ENCODE data around the gene REC8. TPM values are rescaled to one million over a fixed set of nuclear protein-coding genes. Genes with fewer than 3 reads are reported as not detected.

The REC8 gene
- total RNA-seq, 1 experiment from 2014 or later: 7.6 TPM

- H3K36me3 ChIP-seq (ENCODE audit: control insufficient read depth in 1 of 2, insufficient read depth in 2 of 2, low read length in 2 of 2): peaks cover 33 to 39% of the 10 kb centered on the region in 2 experiments
- RAD21 ChIA-PET (ENCODE audit: low non-redundant PET in 1 of 2, low total read pairs in 2 of 2, uncharacterized antibody in 2 of 2, unreplicated experiment in 2 of 2): no interaction called here
- intact Hi-C loops (cut with micrococcal nuclease): no loop called here
- no peak overlapping the region for H3K9ac ChIP-seq (ENCODE audit: low read length)
- no peaks in the 10 kb centered on the region for H3K27me3 ChIP-seq (ENCODE audit: insufficient read depth, low read length)
- no peak overlapping the region for H3K4me2 ChIP-seq (ENCODE audit: low read length)
- no peak overlapping the region for H3K4me3 ChIP-seq (replicated peaks in 1 of 2; ENCODE audit: low read depth in 1 of 2, low read length in 2 of 2)
- POLR2A ChIA-PET: interaction anchor here (1.8 kb wide), 1 partner anchor 9 kb away, joined by 4 read pairs; the partner anchor contains the start of gene EMC9
- BruUV-seq (replicated peaks): no TSS peak
- no peak for ATAC-seq
- no peaks in the 10 kb centered on the region for H3K9me2 ChIP-seq (ENCODE audit: insufficient read depth)
- TF ChIP-seq ELF1 (IDR thresholded peaks at IDR 0.05; ENCODE audit: borderline replicate concordance, low read depth): no peak
- TF ChIP-seq SP1 (IDR thresholded peaks at IDR 0.05; ENCODE audit: low read depth): no peak
- H3K9me3 ChIP-seq (ENCODE audit: control insufficient read depth in 1 of 2, insufficient read depth in 1 of 2, low read depth in 1 of 2, low read length in 2 of 2): no peaks in the 10 kb centered on the region
- no peaks in the 10 kb centered on the region for H4K20me1 ChIP-seq (ENCODE audit: insufficient read depth)
- H3K79me2 ChIP-seq (ENCODE audit: insufficient read depth, low read length): peaks cover 49% of the 10 kb centered on the region
- CTCF ChIA-PET: interaction anchor here (1.0 kb wide), 1 partner anchor 11 kb away, joined by 4 read pairs; the partner anchor contains the start of gene IRF9
- no peak for DNase-seq (ENCODE audit: low read depth, low spot score)
- H3K27ac ChIP-seq (ENCODE audit: low read depth, low read length): no peak overlapping the region
- no peak overlapping the region for H2AFZ ChIP-seq (ENCODE audit: low read depth, low read length, poor library complexity, severe bottlenecking)
- peaks cover 13 to 16% of the 10 kb centered on the region in 2 experiments for H3K4me1 ChIP-seq (ENCODE audit: control insufficient read depth in 1 of 2, insufficient read depth in 2 of 2, low read length in 2 of 2)
These were observed 21.8 kb upstream of the REC8 start for GRCh38 chr14:24150061-24150460.

GRCh38 chr14:24150567-24150966 is 21.3 kb upstream of the REC8 start:
- H3K79me2 ChIP-seq (ENCODE audit: insufficient read depth, low read length): peaks cover 44% of the 10 kb centered on the region
- peaks cover 8 to 11% of the 10 kb centered on the region in 2 experiments for H3K4me1 ChIP-seq (ENCODE audit: control insufficient read depth in 1 of 2, insufficient read depth in 2 of 2, low read length in 2 of 2)
- ChIA-PET RAD21 (ENCODE audit: low non-redundant PET in 1 of 2, low total read pairs in 2 of 2, uncharacterized antibody in 2 of 2, unreplicated experiment in 2 of 2) (no interaction called here), CTCF (interaction anchor here (1.0 kb wide), 1 partner anchor 10 kb away, joined by 4 read pairs; the partner anchor contains the start of gene IRF9), POLR2A (interaction anchor here (1.8 kb wide), 1 partner anchor 9 kb away, joined by 4 read pairs; the partner anchor contains the start of gene EMC9)
- ATAC-seq (no peak), DNase-seq (ENCODE audit: low read depth, low spot score) (no peak)
- no peaks in the 10 kb centered on the region for H4K20me1 ChIP-seq (ENCODE audit: insufficient read depth)
- H3K9ac ChIP-seq (ENCODE audit: low read length): no peak overlapping the region
- H3K27ac ChIP-seq (ENCODE audit: low read depth, low read length): no peak overlapping the region
- H3K4me3 ChIP-seq (replicated peaks in 1 of 2; ENCODE audit: low read depth in 1 of 2, low read length in 2 of 2): no peak overlapping the region
- H3K36me3 ChIP-seq (ENCODE audit: control insufficient read depth in 1 of 2, insufficient read depth in 2 of 2, low read length in 2 of 2): peaks cover 33 to 44% of the 10 kb centered on the region in 2 experiments
- no peak overlapping the region for H2AFZ ChIP-seq (ENCODE audit: low read depth, low read length, poor library complexity, severe bottlenecking)
- BruUV-seq (replicated peaks): no TSS peak
- H3K9me2 ChIP-seq (ENCODE audit: insufficient read depth): no peaks in the 10 kb centered on the region
- intact Hi-C loops (cut with micrococcal nuclease): no loop called here
- H3K9me3 ChIP-seq (ENCODE audit: control insufficient read depth in 1 of 2, insufficient read depth in 1 of 2, low read depth in 1 of 2, low read length in 2 of 2): no peaks in the 10 kb centered on the region
- H3K4me2 ChIP-seq (ENCODE audit: low read length): no peak overlapping the region
- H3K27me3 ChIP-seq (ENCODE audit: insufficient read depth, low read length): no peaks in the 10 kb centered on the region
- TF ChIP-seq SRF (IDR thresholded peaks at IDR 0.05; ENCODE audit: low read depth) (no peak), CBX3 (IDR thresholded peaks at IDR 0.05; ENCODE audit: low read depth) (no peak)

All from HCT116 (cell line).